HepG2 (cell line): ENCODE results near the gene SYNGR2. TPM values are rescaled to one million over a fixed set of nuclear protein-coding genes. Genes with fewer than 3 reads are reported as not detected.

Experiments used
- AGO1 ChIP-seq: fragments of 200-400 bp; formaldehyde crosslinking; IDR thresholded peaks from 2 replicates; pipeline ENCODE4 v1.6.1; 2017; ENCODE audit warnings: mild to moderate bottlenecking, low read depth, low read length, moderate library complexity; ENCODE audit not compliant: poor library complexity, severe bottlenecking
- E2F2 ChIP-seq: sonication (generic); formaldehyde crosslinking; IDR thresholded peaks from 2 replicates; pipeline ENCODE4 v1.4.0; 2020; ENCODE audit warnings: missing genetic modification reagents, borderline replicate concordance
- EED ChIP-seq: sonication (generic); formaldehyde crosslinking; IDR thresholded peaks from 2 replicates; pipeline ENCODE4 v1.5.0; 2020; ENCODE audit warnings: mild to moderate bottlenecking, missing genetic modification reagents
- ETV5 ChIP-seq: IDR thresholded peaks from 2 replicates; pipeline ENCODE4 v1.6.1; 2018; ENCODE audit warnings: missing biosample characterization, missing genetic modification reagents, inconsistent platforms, borderline replicate concordance
- EZH2 ChIP-seq: conservative IDR thresholded peaks from 2 replicates; pipeline ENCODE4 v1.6.1; 2012; ENCODE audit warnings: mild to moderate bottlenecking, low read depth, low read length, moderate library complexity
- FOXA3 ChIP-seq: IDR thresholded peaks from 2 replicates; pipeline ENCODE4 v1.6.1; 2016; ENCODE audit warnings: missing genetic modification reagents, missing compliant biosample characterization
- FOXJ3 ChIP-seq: sonication (generic); formaldehyde crosslinking; IDR thresholded peaks from 2 replicates; pipeline ENCODE4 v1.4.0; 2020; ENCODE audit warnings: missing genetic modification reagents, mild to moderate bottlenecking, borderline replicate concordance
- MIER2 ChIP-seq: IDR thresholded peaks from 2 replicates; pipeline ENCODE4 v1.6.1; 2016; ENCODE audit warnings: missing biosample characterization, missing genetic modification reagents
- RXRB ChIP-seq: IDR thresholded peaks from 2 replicates; pipeline ENCODE4 v1.6.1; 2016; ENCODE audit warnings: borderline replicate concordance, missing genetic modification reagents, missing compliant biosample characterization
- SMAD3 ChIP-seq: sonication (generic); formaldehyde crosslinking; IDR thresholded peaks from 2 replicates; pipeline ENCODE4 v1.4.0; 2020; ENCODE audit warnings: missing genetic modification reagents
- SMARCE1 ChIP-seq: fragments of 450-650 bp; IDR thresholded peaks from 2 replicates; pipeline ENCODE4 v1.6.1; 2017; ENCODE audit warnings: borderline replicate concordance
- SMC3 ChIP-seq: IDR thresholded peaks from 2 replicates; pipeline ENCODE4 v1.6.1; 2011; ENCODE audit warnings: low read length, improper control_type of control experiment
- SP4 ChIP-seq: sonication (generic); formaldehyde crosslinking; IDR thresholded peaks from 2 replicates; pipeline ENCODE4 v1.8.1; 2023; ENCODE audit warnings: mild to moderate bottlenecking, missing genetic modification reagents
- ZBTB43 ChIP-seq: sonication (generic); formaldehyde crosslinking; conservative IDR thresholded peaks from 2 replicates; pipeline ENCODE4 v1.4.0; 2020; ENCODE audit warnings: missing genetic modification reagents
- ZFP62 ChIP-seq: sonication (generic); formaldehyde crosslinking; IDR thresholded peaks from 2 replicates; pipeline ENCODE4 v1.4.0; 2020; ENCODE audit warnings: missing genetic modification reagents
- ZFP91 ChIP-seq: sonication (generic); formaldehyde crosslinking; IDR thresholded peaks from 2 replicates; pipeline ENCODE4 v1.9.0; 2022; ENCODE audit warnings: missing genetic modification reagents, mild to moderate bottlenecking, borderline replicate concordance
- ZFYVE20 ChIP-seq: sonication (generic); formaldehyde crosslinking; IDR thresholded peaks from 2 replicates; pipeline ENCODE4 v1.8.0; 2023; ENCODE audit warnings: low read depth, mild to moderate bottlenecking, moderate library complexity, missing genetic modification reagents, borderline replicate concordance
- ZMYM2 ChIP-seq: sonication (generic); formaldehyde crosslinking; IDR thresholded peaks from 2 replicates; pipeline ENCODE4 v1.8.0; 2022; ENCODE audit warnings: mild to moderate bottlenecking, missing genetic modification reagents
- ZNF230 ChIP-seq: sonication (generic); formaldehyde crosslinking; IDR thresholded peaks from 2 replicates; pipeline ENCODE4 v1.4.0; 2020; ENCODE audit warnings: mild to moderate bottlenecking, missing genetic modification reagents
- ZNF543 ChIP-seq: sonication (generic); formaldehyde crosslinking; IDR thresholded peaks from 2 replicates; pipeline ENCODE4 v1.4.0; 2020; ENCODE audit warnings: mild to moderate bottlenecking, missing genetic modification reagents
- ZNF652 ChIP-seq: IDR thresholded peaks from 2 replicates; pipeline ENCODE4 v1.6.1; 2016; ENCODE audit warnings: low read depth, borderline replicate concordance
- ZNF674 ChIP-seq: sonication (generic); formaldehyde crosslinking; IDR thresholded peaks from 2 replicates; pipeline ENCODE4 v1.5.0; 2020; ENCODE audit warnings: low read depth, mild to moderate bottlenecking, missing genetic modification reagents
- ZNF678 ChIP-seq: sonication (generic); formaldehyde crosslinking; IDR thresholded peaks from 2 replicates; pipeline ENCODE4 v1.4.0; 2020; ENCODE audit warnings: mild to moderate bottlenecking, missing genetic modification reagents
- ZNF720 ChIP-seq: sonication (generic); formaldehyde crosslinking; IDR thresholded peaks from 2 replicates; pipeline ENCODE4 v1.4.0; 2020; ENCODE audit warnings: missing genetic modification reagents
- ZNF883 ChIP-seq: sonication (generic); formaldehyde crosslinking; IDR thresholded peaks from 2 replicates; pipeline ENCODE4 v1.5.1; 2020; ENCODE audit warnings: mild to moderate bottlenecking, missing genetic modification reagents; ENCODE audit errors: not compliant biosample characterization
- polyA plus RNA-seq, 8 experiments: library from polyadenylated mRNA; depleted of rRNA in 3 of 8; stranded (reverse) in 7 of 8; unstranded in 1 of 8; fragments of >200 nt; fragmentation: Illumina TruSeq in 4 of 8; extraction: Trizol in 4 of 8; gene quantifications; 2 replicates each; pipeline versions ENCODE4 v1.2.1 to v1.2.3, GENCODE V29; 2011 to 2016; ENCODE audit warnings: low read depth in 4 of 8, missing spikeins in 1 of 8, mixed read lengths in 1 of 8; ENCODE audit not compliant: insufficient read depth in 1 of 8
- total RNA-seq, 5 experiments: library from RNA; depleted of rRNA; stranded (reverse); fragments of >200 nt; fragmentation: Illumina TruSeq; extraction: Trizol; gene quantifications; 2 replicates each; pipeline ENCODE4 v1.2.3, GENCODE V29; 2016; ENCODE audit warnings: low read depth in 1 of 5
- TF ChIP-seq, protein P1 (sequence below): sonication (generic); formaldehyde crosslinking; IDR thresholded peaks from 2 replicates; pipeline ENCODE4 v1.8.1; 2023; ENCODE audit warnings: mild to moderate bottlenecking, moderate library complexity, missing genetic modification reagents

The SYNGR2 gene
- total and polyA plus RNA-seq, 2 of the 13 experiments (the other 11 are each of a cell fraction or from before 2014, with no cell fraction given), result 46.7 to 170 TPM

DNA sequence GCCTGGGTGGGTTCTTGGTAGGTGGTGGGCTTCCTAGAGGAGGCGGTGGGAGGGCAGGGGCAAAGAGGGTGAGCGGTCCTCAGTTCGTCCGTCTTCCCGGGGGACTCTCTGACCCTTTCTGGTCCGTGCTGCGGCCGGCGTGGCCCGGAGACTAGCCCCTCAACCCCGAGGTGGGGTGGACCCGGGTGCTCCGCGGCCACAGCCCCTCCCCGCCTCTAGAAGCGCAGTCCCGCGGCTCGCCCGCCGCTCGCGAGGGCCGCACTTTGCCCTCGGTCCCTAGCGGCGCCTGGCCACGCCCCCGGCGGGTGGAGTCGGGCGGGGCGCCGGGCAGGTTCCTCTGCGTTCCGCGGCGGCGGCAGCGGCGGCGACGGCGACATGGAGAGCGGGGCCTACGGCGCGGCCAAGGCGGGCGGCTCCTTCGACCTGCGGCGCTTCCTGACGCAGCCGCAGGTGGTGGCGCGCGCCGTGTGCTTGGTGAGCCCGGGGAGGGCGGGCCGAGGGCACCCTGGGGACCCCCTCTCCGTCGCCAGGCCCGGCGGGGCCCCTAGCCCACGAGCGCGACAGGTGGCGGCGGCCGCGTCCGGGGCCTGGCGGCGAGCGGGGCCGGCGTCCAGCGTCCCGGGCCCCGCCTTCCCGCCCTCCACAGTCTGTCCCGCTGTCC lies at the start of gene SYNGR2 (continued):
- TF ChIP-seq ZFP91 (peak; percentile 80), EED (CRISPR knock-in tag) (no peak; the same call in 1 of the 2 replicates), ZFP62 (CRISPR knock-in tag) (no peak), ZNF230 (CRISPR knock-in tag) (no peak), ZBTB43 (CRISPR knock-in tag) (peak; percentile 78; the same call in 1 of the 2 replicates), ZNF678 (CRISPR knock-in tag) (no peak; the same call in 1 of the 2 replicates), ZNF720 (CRISPR knock-in tag) (no peak), FOXJ3 (CRISPR knock-in tag) (no peak), ZNF674 (CRISPR knock-in tag) (no peak), ZNF652 (CRISPR knock-in tag) (no peak), RXRB (CRISPR knock-in tag) (peak; percentile 22; the same call in 1 of the 2 replicates), ZMYM2 (no peak), AGO1 (peak; percentile 39), SMAD3 (CRISPR knock-in tag) (no peak), ZFYVE20 (CRISPR knock-in tag) (0 out of 2 replicates have a peak, but pooled peaks have one; percentile 67), ZNF883 (CRISPR knock-in tag) (peak; percentile 70), SMARCE1 (no peak), FOXA3 (CRISPR knock-in tag) (no peak; the same call in 1 of the 2 replicates), SP4 (peak; percentile 93), MIER2 (CRISPR knock-in tag) (no peak), E2F2 (CRISPR knock-in tag) (peak; percentile 82; the same call in 1 of the 2 replicates), ETV5 (no peak; the same call in 1 of the 2 replicates), EZH2 (no peak), SMC3 (no peak), ZNF543 (peak; percentile 21; the same call in 1 of the 2 replicates)
- TF ChIP-seq, protein P1, sequence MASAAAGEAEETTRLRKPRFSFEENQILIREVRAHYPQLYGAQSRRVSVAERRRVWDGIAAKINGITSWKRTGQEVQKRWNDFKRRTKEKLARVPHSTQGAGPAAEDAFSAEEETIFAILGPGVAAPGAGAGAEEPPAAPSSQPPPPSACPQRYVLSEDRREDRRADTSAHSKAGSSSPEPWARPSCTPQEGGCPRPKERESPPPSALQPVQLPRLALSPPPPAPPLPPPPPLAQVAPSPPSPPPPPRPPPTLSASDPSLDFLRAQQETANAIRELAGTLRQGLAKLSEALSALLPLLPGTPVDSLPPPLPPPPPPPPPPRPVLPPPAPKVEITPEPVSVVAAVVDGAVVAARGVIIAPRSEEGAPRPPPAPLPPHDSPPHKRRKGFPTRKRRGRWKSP, result 0 out of 2 replicates have a peak, but pooled peaks have one; percentile 5
